Activated effector memory CD4-positive, alpha-beta T cell treated with anti-CD3 and anti-CD28 coated beads, Interleukin-2, amount 50 U/mL, for 16 hours (primary cell): ENCODE data around the gene ZNF555.

ENCODE experiments used
- DNase-seq: peaks from one replicate; pipeline ENCODE4 v3.0.0-alpha.2; 2020

ZNF555 gene

DNA sequence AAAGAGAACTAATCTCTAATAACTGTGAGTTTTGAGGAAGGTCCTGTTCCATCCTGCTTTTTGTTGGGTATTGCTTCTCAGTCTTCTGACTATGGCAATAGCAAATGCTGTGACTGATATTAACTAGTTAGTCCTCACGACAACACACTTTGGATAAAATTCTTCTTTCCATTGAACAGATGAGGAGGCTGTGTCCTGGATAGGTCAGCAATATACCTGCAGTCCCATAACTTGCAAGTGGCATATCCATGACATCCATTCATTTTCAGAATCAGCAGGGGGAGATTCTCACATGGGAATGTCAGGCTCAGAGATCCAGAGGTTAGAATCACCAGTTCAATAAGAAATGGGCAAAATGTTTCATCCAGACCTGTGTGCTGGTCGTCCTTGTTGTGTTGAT is 14.3 kb upstream of the ZNF555 start:
- DNase-seq, result no peak

GRCh38 chr19:2827840-2828489 is 13.3 kb upstream of the ZNF555 start:
- DNase-seq, result no peak

- no peak for DNase-seq
These were observed 6.9 kb upstream of the ZNF555 start for GRCh38 chr19:2834294-2834871.

DNA sequence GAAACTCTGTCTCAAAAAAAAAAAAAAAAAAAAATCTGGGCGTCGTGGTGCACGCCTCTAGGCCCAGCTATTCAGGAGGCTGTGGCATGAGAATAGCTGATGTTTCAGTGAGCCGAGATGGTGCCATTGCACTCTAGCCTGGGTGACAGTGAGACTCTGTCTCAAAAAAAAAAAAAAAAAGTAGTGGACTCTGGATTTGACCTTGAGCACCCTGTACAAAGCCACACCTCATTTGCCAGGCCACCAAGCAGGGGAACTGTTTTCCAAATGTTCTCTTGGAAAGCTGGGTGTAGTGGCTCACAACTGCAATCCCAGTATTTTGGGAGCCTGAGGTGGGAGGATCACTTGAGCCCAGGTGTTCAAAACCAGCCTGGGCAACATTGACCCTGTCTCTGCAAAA is 3.8 kb upstream of the ZNF555 start:
- no peak for DNase-seq

- no peak for DNase-seq
These were observed 740 bp downstream of the ZNF555 start for GRCh38 chr19:2841855-2842574.

- DNase-seq, result no peak
These were observed 3.8 kb downstream of the ZNF555 start for GRCh38 chr19:2845107-2845506.

DNA sequence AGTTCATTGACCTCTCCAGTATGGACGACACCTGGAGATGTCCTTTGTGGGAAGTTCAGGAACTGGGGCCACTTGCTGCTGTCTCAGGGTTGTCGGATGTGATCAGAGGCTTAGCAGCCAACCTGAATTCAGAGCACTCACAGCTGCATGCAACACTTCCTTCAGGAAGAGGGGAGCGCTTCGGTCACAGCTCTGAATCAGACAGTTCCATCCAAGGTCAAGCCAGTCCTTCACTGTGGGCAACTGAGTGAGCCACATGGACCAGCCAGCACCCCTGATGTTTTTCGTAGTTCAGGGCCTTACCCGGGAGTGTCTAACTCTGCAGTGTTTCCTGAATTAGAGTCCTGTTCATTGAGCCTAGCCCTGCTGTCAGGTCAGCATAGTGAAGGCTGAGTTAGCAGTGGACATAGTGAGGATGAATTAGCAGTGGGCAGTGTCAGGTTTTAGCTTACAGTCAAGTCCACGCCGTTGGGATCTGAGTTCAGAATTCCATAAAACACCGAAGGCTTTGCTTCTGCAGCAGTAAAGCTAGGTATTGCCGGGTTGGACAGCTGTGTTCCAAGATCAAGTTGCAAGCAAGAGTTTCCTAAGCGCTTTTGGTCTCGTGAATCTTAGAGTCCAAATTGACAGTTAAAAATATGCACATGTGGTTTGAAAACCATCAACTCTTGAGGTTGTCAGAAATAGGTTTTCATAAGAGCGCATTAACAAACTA is 5.1 kb downstream of the ZNF555 start:
- no peak for DNase-seq

DNA sequence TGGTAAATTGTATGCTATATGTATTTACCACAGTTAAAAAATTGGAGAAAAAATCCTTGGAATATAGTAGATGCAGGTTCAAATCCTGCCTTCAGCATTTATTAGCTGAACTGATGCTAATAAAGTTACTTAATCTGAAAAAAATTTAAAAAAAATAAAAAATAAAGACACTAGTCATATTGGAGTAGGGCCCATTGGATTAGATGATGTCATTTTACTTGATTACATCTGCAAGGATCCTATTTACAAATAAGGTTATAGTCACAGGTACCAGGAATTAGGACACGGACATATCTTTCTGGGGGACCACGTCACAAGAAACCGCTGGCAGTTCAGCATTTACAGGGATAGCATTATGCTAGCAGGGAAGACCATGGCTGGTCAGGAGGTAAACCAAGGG is 6.2 kb downstream of the ZNF555 start:
- no peak for DNase-seq

DNA sequence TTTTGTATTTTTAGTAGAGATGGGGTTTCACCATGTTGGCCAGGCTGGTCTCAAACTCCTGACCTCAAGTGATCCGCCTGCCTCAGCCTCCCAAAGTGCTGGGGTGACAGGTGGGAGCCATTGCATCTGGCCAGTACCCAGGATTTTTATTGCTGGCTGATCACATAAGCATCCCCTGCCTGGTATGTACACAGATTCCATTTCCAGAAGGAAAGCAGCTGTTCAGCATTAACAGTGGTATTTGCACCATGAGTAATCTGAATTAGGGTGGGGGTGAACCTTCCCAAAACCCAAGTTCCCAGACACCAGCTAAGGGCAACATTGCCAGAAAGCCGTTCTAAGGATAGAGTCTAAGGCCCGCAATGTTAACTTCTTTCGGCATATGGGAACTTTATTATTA is 7.3 kb downstream of the ZNF555 start:
- DNase-seq, result no peak

GRCh38 chr19:2850256-2850925 is 9.1 kb downstream of the ZNF555 start:
- no peak for DNase-seq

GRCh38 chr19:2852598-2852997 is 11.3 kb downstream of the ZNF555 start:
- DNase-seq, result no peak

- DNase-seq, result no peak
These were observed 11.8 kb downstream of the ZNF555 start for GRCh38 chr19:2853015-2853606.

- DNase-seq, result no peak
These were observed 13.6 kb downstream of the ZNF555 start for GRCh38 chr19:2854849-2855248.

DNA sequence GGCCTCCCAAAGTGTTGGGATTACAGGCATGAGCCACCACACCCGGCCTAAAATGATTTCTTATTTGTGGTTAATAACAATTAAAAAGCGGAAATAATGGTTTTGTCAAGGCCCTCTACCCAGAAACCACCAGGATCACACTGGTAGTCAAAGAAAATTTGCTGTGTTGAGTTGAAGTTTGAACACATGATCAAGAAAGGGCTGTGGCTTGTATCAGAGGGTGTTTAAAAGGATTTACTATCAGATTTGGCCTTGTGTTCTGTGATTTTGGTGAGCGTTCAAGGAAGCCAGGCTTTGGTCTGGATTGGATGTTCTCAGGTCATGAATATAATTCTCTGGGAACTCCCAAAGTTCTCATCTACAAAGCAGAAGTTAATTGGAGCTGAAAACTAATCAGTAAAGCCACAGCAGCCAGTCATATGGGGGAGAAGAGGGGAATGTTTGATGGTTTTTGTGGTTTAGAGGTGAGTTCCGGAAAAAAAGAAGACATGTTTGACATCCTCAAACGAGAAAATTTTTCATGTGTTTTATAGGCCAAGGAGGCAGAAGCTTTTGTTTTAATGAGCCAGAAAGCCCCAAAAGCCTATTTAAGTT is 15.3 kb downstream of the ZNF555 start:
- no peak for DNase-seq

DNA sequence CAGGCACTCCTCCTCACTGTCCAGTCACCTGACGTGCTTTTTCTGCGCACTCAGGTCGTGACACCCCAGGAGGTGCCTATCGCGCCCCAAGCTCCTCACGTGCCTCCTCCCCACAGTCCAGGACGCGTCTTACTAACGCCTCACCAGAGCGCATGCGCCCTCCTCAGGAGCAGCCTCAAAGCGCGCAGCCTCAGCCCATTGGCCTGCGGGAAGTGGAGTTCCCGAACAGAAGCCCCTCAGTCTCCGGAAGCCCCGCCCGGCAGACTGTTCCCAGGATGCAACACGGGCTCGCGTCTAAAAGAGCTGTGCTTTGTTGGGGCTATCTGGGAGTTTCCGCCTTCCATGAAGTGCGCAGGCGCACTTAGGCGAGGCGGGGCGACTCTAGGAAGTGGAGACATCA is 17.6 kb downstream of the ZNF555 start:
- no peak for DNase-seq

- no peak for DNase-seq
These were observed 22.5 kb downstream of the ZNF555 start for GRCh38 chr19:2863816-2864215.

DNA sequence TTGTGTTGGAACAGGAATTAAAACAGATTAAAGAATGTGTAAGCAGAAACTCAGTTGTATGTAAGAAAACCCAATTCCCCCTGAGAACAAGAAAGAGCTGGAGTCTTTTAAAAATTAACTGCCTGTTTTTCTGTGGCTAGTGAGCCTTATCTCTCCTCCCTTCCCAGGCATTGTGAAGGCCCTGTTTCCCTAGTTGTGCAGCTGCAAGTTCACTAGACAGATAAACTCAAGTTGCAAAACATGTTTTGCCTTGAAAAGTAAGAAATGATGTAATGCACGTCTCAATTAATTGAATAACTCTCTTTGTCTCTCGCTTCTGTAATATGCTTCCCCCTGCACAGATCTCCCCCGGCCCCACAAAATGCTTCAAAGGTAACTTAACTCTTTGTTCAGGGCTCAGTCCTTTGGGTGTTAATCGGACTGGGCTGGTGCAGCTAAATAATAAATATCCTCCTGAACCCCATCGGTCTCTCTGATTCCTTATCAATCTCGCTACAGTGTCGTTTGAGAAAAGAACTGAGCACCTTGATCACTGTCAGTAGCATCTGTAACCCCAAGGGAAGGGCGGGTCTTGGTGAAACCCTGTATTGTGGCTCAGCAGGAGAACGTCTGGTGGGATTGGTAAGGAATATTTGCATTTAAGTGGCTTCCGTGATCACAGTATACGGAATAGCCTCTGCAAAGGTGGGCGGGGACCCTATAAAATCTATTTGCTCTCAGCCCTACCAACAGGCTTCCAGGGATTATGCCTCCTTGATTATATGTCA is 24.2 kb downstream of the ZNF555 start:
- DNase-seq, result no peak

DNA sequence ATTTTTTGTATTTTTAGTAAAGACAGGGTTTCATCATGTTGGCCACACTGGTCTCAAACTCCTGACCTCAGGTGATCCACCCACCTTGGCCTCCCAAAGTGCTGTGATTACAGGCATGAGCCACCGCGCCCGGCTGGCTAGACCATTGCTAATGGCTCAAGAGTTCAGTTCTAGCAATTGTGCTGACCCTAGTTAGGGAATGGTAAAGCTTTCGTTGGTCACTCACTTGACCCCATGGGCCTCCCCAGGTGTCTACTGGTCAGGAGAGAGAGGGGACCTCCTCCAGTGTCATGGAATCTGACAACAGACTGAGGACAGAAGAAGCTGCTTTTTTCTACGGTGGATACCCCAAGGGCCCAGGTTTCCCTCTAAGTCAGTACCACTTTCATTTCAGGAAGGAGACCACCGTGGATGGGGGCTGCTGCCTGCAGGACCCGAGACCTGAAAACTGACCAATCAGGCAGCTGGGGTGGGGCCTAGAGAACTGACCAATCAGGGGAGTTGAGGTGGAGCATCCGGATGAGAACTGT is 25.3 kb downstream of the ZNF555 start:
- no peak for DNase-seq

GRCh38 chr19:2867025-2867991 is 26.0 kb downstream of the ZNF555 start, which contains the start of gene ZNF556:
TSS of gene ZNF556 (plus strand) at chr19:2867335. CDS start at chr19:2867422, 87 bp downstream.
- DNase-seq, result no peak

DNA sequence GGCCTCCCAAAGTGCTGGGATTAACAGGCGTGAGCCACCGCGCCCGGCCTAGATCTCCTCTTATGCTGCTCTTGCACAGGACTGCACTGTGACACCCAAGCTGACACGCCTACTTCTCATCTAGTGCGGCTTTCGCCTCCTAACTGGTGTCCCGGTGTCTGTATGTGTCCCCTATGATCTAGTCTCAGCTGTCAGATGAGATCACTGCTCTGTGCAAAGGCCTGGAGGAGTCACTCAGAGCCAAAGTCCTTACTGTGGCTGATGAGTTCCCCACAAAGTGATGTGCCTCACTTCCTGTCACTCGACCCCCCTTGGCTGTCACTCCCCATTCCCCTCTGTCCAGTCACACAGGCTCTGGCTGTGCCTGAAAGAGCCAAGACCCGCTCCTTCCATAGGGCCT is 28.3 kb downstream of the ZNF555 start:
- DNase-seq, result no peak
